HUES6 (cell line): ENCODE data around the gene DLG1.

Experiments used
- H3K27ac ChIP-seq: 2 replicates; pipeline ENCODE4 v1.7.0; 2013; ENCODE audit warnings: low read depth, mild to moderate bottlenecking, low read length, inconsistent platforms
- H3K27me3 ChIP-seq: 2 replicates; pipeline ENCODE4 v1.6.1; 2013; ENCODE audit warnings: low read length; ENCODE audit not compliant: control insufficient read depth, insufficient read depth
- H3K36me3 ChIP-seq: 2 replicates; pipeline ENCODE4 v1.6.1; 2013; ENCODE audit warnings: low read length; ENCODE audit not compliant: control insufficient read depth, insufficient read depth
- H3K4me1 ChIP-seq: 2 replicates; pipeline ENCODE4 v1.6.1; 2013; ENCODE audit warnings: low read length; ENCODE audit not compliant: control insufficient read depth, insufficient read depth
- H3K4me3 ChIP-seq: 2 replicates; pipeline ENCODE4 v1.5.1; 2013; ENCODE audit warnings: low read depth, low read length
- H3K9ac ChIP-seq: one replicate; pipeline ENCODE4 v1.6.1; 2013; ENCODE audit warnings: mild to moderate bottlenecking, low read length
- H3K9me3 ChIP-seq: 2 replicates; pipeline ENCODE4 v1.6.1; 2013; ENCODE audit warnings: low read depth, low read length; ENCODE audit not compliant: control insufficient read depth, insufficient read depth

The DLG1 gene

DNA sequence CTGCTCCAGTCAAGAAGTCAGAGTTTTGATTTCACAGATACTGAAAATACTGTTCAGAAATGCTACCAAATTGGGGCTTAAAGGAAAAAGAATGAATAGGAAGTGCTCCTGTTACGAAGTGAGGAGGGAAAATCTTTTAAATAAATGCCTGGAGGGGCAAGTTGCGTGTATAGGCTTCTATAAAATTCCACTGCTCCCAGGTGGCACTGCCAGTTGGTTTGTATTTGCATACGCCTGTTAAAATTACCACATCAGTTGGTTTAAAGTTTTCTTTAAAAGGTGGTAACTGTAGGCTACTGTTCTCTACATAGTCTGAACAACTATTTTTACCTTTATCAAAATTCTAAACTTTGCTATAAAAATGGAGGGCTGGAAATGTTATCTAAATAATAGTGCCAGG is 123.5 kb downstream of the DLG1 start:
- H3K36me3 ChIP-seq: no peaks in the 10 kb centered on the region
- H3K27ac ChIP-seq: no peak overlapping the region
- no peaks in the 10 kb centered on the region for H3K9me3 ChIP-seq
- H3K9ac ChIP-seq: no peak overlapping the region
- H3K27me3 ChIP-seq: no peaks in the 10 kb centered on the region
- H3K4me3 ChIP-seq: no peak overlapping the region
- peaks cover 20% of the 10 kb centered on the region for H3K4me1 ChIP-seq

DNA sequence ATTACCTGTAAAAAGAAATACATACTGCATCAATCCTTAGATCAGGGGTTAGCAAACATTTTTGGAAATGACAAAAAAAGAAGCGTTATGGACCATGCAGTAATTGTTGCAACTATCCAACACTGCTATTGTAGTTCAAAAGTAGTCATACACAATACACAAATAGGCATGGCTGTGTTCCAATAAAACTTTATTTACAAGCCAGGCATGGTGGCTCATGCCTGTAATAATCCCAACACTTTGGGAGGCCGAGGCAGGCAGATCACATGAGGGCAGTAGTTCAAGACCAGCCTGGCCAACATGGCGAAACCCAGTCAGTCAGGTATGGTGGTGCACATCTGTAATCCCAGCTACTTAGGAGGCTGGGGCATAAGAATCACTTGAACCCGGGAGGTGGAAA is 124.8 kb downstream of the DLG1 start:
- Histone ChIP-seq H3K4me3 (no peak overlapping the region), H3K9ac (no peak overlapping the region), H3K4me1 (peaks cover 20% of the 10 kb centered on the region), H3K27ac (no peak overlapping the region), H3K9me3 (no peaks in the 10 kb centered on the region), H3K36me3 (no peaks in the 10 kb centered on the region), H3K27me3 (no peaks in the 10 kb centered on the region)

DNA sequence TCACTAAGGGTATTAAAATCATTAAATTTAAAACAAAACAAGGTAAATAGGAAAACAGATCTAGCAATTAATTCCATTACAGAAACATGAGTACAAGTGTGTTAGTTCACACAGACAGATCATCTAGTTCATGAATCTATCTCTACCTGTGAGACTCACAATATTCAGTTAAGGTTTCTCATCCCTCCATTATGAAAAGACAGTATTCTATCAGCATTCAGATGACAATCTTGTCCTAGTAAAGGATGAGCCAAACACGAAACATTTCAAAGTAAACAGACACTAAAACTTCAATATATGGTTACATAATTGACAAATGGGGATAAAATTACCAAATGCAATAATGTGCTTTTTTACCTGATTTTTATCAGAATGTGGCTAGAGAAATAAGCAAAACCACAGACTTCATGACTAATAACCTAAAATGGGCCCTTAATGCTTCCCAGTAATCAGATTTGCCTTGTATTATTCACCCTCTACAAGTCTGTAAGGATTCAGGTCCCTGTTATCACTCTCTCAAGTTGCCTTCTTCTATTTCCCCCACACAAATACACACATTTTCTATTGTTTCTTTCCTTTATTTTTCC is 126.8 kb downstream of the DLG1 start:
- H3K9me3 ChIP-seq: no peaks in the 10 kb centered on the region
- H3K27me3 ChIP-seq: no peaks in the 10 kb centered on the region
- no peak overlapping the region for H3K9ac ChIP-seq
- no peaks in the 10 kb centered on the region for H3K36me3 ChIP-seq
- no peak overlapping the region for H3K27ac ChIP-seq
- peaks cover 27% of the 10 kb centered on the region for H3K4me1 ChIP-seq
- H3K4me3 ChIP-seq: no peak overlapping the region

DNA sequence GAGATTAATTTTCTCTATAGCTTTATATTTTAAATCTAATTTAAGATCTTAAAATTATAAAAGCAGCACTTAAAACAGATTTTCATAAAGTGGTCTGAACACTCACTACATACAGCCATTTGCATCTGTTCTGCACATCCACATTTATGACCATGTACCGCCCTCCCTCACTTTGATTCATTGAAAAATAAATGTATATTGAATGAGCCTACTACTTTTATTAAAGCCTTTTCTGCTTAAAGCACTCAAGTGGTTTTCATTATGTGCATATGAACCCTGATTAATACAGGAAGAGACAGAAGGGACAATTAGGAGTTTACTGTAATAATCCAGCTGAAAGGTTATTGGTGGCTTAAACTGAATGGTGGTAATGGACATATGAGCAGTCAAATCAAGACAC is 129.4 kb downstream of the DLG1 start:
- H3K9me3 ChIP-seq: no peaks in the 10 kb centered on the region
- H3K27ac ChIP-seq: no peak overlapping the region
- H3K36me3 ChIP-seq: no peaks in the 10 kb centered on the region
- H3K9ac ChIP-seq: no peak overlapping the region
- no peak overlapping the region for H3K4me3 ChIP-seq
- H3K27me3 ChIP-seq: no peaks in the 10 kb centered on the region
- peaks cover 7% of the 10 kb centered on the region for H3K4me1 ChIP-seq

DNA sequence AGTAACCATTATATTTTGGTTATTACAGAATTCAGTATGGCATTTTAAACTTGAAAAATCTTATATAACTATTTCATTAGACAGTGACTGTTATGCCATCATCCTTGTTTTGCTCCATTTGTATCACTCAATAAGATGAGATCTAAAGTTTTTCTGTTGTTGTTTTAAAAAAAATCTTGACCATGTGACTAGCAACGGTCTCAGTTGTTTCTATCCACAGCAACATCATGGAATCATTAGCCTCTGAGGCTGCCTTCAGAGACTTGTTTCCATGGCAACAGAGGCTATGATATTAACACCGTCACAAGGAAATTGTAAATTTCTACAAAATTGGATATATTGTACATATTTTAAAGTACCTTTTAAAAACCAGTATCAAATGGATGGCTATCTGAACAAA is 129.8 kb downstream of the DLG1 start:
- Histone ChIP-seq H3K27ac (no peak overlapping the region), H3K4me3 (no peak overlapping the region), H3K4me1 (peaks cover 7% of the 10 kb centered on the region), H3K36me3 (no peaks in the 10 kb centered on the region), H3K9me3 (no peaks in the 10 kb centered on the region), H3K27me3 (no peaks in the 10 kb centered on the region), H3K9ac (no peak overlapping the region)

DNA sequence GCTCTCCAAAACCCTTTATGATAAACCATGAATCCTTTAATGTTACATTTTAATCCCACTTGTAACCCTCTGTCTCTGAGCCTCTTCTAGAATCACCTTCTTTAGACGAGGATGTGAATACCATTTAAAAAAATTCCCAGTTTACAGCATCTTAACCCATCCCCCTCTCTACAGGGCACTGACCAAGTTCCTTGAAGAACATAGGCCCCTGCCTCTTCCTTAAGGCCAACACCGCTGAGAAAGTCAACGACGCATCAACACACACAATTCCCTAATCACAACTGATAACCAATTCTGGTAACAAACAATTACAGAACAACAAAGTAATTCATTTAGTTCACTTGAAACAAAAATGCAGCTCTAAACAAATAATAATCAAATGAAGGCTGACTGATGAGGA is 130.3 kb downstream of the DLG1 start:
- peaks cover 7% of the 10 kb centered on the region for H3K4me1 ChIP-seq
- H3K36me3 ChIP-seq: no peaks in the 10 kb centered on the region
- no peak overlapping the region for H3K27ac ChIP-seq
- H3K9me3 ChIP-seq: no peaks in the 10 kb centered on the region
- no peak overlapping the region for H3K9ac ChIP-seq
- no peaks in the 10 kb centered on the region for H3K27me3 ChIP-seq
- no peak overlapping the region for H3K4me3 ChIP-seq

DNA sequence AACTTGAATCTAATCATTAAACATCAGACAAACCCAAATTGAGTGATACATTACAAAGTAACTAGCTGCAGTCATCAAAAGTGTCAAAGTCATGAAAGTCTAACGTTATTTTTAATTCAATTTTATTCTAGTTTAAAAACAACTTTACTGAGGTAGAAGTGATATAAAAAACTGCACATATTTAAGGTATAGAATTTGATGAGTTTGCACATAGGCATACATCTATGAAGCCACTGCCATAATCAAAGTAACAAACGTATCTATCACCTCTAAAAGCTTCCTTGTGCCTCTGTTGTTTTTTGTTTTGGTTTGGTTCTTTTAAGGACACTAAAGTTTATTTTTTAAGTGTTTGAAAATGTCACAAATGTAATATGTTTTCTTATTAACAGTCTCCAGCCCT is 130.9 kb downstream of the DLG1 start:
- no peak overlapping the region for H3K27ac ChIP-seq
- peaks cover 7% of the 10 kb centered on the region for H3K4me1 ChIP-seq

DNA sequence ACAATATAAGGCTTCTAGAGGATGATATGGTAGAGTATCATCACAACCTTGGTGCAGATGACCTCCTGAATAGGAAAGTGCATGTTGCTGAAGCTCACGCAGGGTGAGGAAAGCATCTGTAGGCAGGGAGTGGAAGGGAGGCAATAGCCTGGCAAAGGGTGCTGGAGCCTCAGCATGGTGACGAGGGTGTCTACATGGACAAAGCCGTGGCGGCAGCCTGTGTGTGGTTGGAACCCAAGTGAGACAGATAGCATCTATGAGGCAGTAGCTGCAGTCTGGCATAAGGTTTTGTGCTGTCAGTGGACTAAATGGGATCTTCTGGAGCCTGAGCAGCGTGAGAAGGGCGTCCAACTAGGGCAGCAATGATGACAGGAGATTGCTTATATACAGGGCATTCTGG is 132.5 kb downstream of the DLG1 start:
- Histone ChIP-seq H3K9ac (no peak overlapping the region), H3K4me3 (no peak overlapping the region), H3K4me1 (peaks cover 7% of the 10 kb centered on the region), H3K27me3 (no peaks in the 10 kb centered on the region), H3K9me3 (no peaks in the 10 kb centered on the region), H3K27ac (no peak overlapping the region), H3K36me3 (no peaks in the 10 kb centered on the region)

More for the DNA sequence above, 130.9 kb downstream of the DLG1 start:
- no peaks in the 10 kb centered on the region for H3K27me3 ChIP-seq
- no peak overlapping the region for H3K9ac ChIP-seq
- no peaks in the 10 kb centered on the region for H3K9me3 ChIP-seq
- no peak overlapping the region for H3K4me3 ChIP-seq
- H3K36me3 ChIP-seq: no peaks in the 10 kb centered on the region

DNA sequence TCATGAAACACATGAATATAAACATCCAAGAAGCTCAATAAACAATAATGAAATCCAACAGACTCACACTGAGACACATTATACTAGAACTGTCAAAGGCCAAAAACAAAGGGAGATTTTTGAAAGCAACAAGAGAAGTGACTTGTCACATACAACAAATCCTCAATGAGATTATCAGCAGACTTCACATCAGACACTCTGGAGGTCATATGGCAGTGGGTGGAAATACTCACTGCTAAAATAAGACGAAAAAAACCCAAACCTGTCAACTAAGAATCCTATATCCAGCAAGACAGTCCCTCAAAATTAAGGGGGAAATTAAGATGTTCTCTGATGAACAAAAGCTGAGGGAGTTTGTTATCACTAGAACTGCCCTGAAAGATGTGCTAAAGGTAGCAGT is 143.4 kb downstream of the DLG1 start:
- no peak overlapping the region for H3K4me3 ChIP-seq
- H3K9me3 ChIP-seq: peaks cover 23% of the 10 kb centered on the region
- H3K9ac ChIP-seq: no peak overlapping the region
- H3K27me3 ChIP-seq: no peaks in the 10 kb centered on the region
- H3K4me1 ChIP-seq: no peaks in the 10 kb centered on the region
- H3K27ac ChIP-seq: no peak overlapping the region
- H3K36me3 ChIP-seq: peaks cover 14% of the 10 kb centered on the region; the same call in 1 of the 2 replicates

DNA sequence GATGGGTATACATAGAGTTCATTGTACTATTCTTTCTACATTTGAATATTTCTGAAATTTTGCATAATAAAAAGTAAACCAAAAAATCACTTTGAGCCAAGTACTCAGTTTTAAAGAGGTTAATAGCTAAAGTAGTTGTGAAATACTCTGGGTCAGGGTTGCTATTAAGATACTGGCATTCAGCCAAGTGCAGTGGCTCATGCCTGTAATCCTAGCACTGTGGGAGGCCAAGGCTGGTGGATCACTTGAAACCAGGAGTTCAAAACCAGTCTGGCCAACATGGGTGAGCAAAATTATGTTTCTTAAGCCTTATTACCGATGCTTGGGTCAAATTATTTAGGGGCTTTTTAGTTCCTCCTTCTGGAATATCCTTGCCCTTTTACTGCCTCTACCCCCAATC is 146.8 kb downstream of the DLG1 start:
- Histone ChIP-seq H3K27me3 (no peaks in the 10 kb centered on the region), H3K9me3 (peaks cover 11% of the 10 kb centered on the region; the same call in 1 of the 2 replicates), H3K36me3 (peaks cover 6% of the 10 kb centered on the region; the same call in 1 of the 2 replicates)

DNA sequence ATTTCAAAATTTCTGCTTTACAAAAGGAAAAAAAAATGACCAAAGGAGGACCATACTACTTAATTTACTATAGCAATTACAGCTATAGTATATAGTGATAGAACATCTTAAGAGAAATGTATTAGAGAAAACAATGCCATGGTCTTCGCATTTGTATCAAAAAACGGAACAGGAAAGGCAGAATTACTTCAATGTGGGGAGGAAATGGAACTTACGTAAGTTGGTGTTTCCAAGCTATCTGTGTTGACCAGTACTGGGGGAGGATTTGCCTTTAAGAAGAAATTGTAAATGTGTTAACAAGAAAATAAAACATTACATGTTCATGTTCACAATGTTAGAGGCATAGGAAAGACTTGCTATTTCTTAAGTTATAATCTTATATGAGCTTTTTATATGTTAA is 148.9 kb downstream of the DLG1 start:
- Histone ChIP-seq H3K27me3 (no peaks in the 10 kb centered on the region), H3K36me3 (peaks cover 3% of the 10 kb centered on the region; the same call in 1 of the 2 replicates), H3K9me3 (peaks cover 3% of the 10 kb centered on the region; the same call in 1 of the 2 replicates), H3K4me3 (no peak overlapping the region), H3K4me1 (no peaks in the 10 kb centered on the region), H3K9ac (no peak overlapping the region), H3K27ac (no peak overlapping the region)

More for the DNA sequence above, 146.8 kb downstream of the DLG1 start:
- Histone ChIP-seq H3K4me1 (no peaks in the 10 kb centered on the region), H3K4me3 (no peak overlapping the region), H3K9ac (no peak overlapping the region), H3K27ac (no peak overlapping the region)
